Brain microvascular endothelial cell (primary cell): ENCODE results near the gene TSPAN17.

ENCODE experiments used
- DNase-seq: peaks from one replicate; pipeline ENCODE4 v3.0.0-alpha.2; 2020
- H3K27ac ChIP-seq: fragments of 250-450 bp; sonication (Bioruptor Pico); 2 replicates; pipeline ENCODE4 v1.5.1; 2020; ENCODE audit warnings: mild to moderate bottlenecking, moderate library complexity
- H3K27me3 ChIP-seq: fragments of 250-450 bp; sonication (Bioruptor Pico); replicated peaks from 2 replicates; pipeline ENCODE4 v1.5.1; 2020; ENCODE audit warnings: mild to moderate bottlenecking
- H3K36me3 ChIP-seq: fragments of 250-450 bp; sonication (Bioruptor Pico); replicated peaks from 2 replicates; pipeline ENCODE4 v1.5.1; 2020; ENCODE audit warnings: mild to moderate bottlenecking
- H3K4me3 ChIP-seq: 2 replicates; pipeline ENCODE4 v1.5.1; 2011; ENCODE audit warnings: low read depth, mild to moderate bottlenecking, control low read depth, low read length, moderate library complexity
- CTCF ChIP-seq: IDR thresholded peaks from 2 replicates; pipeline ENCODE4 v1.5.1; 2011; ENCODE audit warnings: low read depth, mild to moderate bottlenecking, moderate library complexity, low read length, control low read depth, inconsistent platforms; ENCODE audit errors: missing control alignments
- in situ Hi-C: cut with HindIII; loops from 2 replicates; pipeline ENCODE4 v1.10.0; 2017; ENCODE audit warnings: low sequenced_read_pairs, low pct_ligation_motif_present

TSPAN17 gene

GRCh38 chr5:176661676-176662075 is 14.4 kb downstream of the TSPAN17 start:
- Histone ChIP-seq H3K36me3 (peaks cover 5% of the 10 kb centered on the region), H3K4me3 (no peak overlapping the region), H3K27ac (no peak overlapping the region), H3K27me3 (peaks cover 30% of the 10 kb centered on the region)
- in situ Hi-C loops = no loop called here
- no peak for DNase-seq
- TF ChIP-seq CTCF = no peak

DNA sequence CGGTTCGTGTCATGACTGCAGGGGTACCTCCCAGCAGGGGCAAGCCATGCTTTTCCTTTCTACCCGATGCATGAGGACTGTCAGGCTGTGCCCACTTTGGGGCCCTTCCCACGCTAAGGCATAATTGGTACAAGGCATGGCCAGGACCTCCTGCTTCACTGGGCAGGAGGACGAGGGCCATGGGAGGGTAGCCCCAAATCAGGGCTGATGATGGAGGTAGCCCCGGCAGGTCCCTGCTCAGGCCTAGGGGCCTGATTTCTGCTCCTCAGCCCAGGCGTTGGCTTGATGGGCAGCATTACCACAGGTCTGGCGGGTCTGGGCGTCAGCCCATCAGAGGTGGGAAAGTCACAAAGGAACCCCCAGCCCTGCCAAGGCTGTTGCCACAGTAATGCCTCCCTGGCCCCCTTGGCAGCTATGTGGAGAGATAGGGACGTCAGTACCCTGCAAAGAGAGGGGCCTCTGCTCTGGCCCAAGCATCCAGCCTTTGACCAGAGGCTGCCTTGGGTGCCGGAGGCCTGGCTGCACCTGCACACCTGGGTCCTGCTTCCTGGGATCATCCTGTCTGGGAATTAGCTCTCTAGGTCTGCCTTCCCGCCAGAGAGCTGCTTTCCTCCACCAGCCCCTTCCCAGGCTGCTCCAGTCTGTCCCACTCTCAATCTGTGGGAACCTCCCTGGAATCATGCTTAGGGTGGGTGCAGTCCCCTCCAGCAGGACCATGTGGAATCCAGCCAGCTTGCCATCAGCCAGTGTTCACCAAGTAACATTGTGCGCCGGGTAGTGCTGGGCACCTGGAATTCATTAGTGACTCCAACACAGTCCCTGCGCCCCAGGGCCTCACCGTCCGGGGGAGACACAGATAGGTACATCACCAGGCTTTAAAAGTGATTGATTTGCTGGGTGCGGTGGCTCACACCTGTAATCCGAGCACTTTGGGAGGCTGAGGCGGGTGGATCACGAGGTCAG is 15.4 kb downstream of the TSPAN17 start:
- H3K4me3 ChIP-seq = no peak overlapping the region
- no peaks in the 10 kb centered on the region for H3K36me3 ChIP-seq
- no peak for DNase-seq
- in situ Hi-C loops = no loop called here
- H3K27ac ChIP-seq = no peak overlapping the region
- no peak for TF ChIP-seq CTCF
- peaks cover 30% of the 10 kb centered on the region for H3K27me3 ChIP-seq

DNA sequence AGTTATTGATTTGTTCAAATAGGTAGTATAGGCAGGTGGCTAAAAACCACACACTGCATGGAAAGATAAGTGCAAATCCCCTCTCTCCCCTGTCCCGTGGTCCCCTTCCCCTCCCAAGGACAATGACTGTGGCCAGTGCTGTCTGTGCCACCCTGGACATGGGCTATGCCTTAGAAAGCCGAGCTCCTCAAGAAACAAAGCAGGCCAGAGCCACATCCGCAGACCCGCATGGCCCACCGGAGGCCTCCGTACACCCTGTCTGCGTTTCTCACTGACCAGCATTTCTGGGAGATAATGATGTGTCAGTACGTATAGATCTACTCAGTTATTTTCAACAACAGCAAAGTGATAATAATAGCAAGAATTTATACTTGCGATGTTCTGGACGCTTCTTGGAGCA is 16.3 kb downstream of the TSPAN17 start:
- in situ Hi-C loops = no loop called here
- Histone ChIP-seq H3K27me3 (peaks cover 37% of the 10 kb centered on the region), H3K36me3 (no peaks in the 10 kb centered on the region), H3K27ac (no peak overlapping the region), H3K4me3 (no peak overlapping the region)
- no peak for DNase-seq
- no peak for TF ChIP-seq CTCF

DNA sequence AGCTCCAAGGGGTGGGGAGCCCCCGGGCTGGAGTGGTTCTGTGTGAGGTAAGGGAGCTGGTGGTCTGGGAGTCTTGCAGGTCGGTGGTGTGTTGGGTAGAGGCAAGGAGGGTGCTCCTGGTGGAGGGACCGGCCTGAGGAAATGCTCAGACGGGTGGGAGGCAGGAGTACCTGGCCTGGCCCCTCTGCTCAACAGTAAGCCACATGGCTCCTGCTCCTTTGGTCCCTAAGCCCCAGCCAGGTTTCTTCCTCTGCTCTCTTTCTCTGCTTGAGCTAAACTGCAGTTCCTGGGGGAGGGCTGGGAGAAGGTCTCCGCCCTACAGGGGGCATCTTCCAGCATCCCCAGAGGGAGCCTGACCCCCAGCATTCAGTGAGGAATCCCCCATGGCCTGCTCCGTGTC is 17.2 kb downstream of the TSPAN17 start:
- DNase-seq = no peak
- in situ Hi-C loops = no loop called here
- Histone ChIP-seq H3K27me3 (peaks cover 41% of the 10 kb centered on the region), H3K27ac (no peak overlapping the region), H3K36me3 (no peaks in the 10 kb centered on the region), H3K4me3 (no peak overlapping the region)
- no peak for TF ChIP-seq CTCF

GRCh38 chr5:176664886-176665285 is 17.6 kb downstream of the TSPAN17 start:
- no peak overlapping the region for H3K4me3 ChIP-seq
- peaks cover 45% of the 10 kb centered on the region for H3K27me3 ChIP-seq
- H3K36me3 ChIP-seq = no peaks in the 10 kb centered on the region
- DNase-seq = no peak
- in situ Hi-C loops = no loop called here
- TF ChIP-seq CTCF = no peak
- no peak overlapping the region for H3K27ac ChIP-seq
